Superior temporal gyrus (tissue), 1 donor: ENCODE measurements around the gene CCT8.

ENCODE experiments used
- DNase-seq: peaks from one replicate; pipeline ENCODE4 v3.0.0-alpha.2; 2016; ENCODE audit errors: extremely low spot score

Gene CCT8, protein sequence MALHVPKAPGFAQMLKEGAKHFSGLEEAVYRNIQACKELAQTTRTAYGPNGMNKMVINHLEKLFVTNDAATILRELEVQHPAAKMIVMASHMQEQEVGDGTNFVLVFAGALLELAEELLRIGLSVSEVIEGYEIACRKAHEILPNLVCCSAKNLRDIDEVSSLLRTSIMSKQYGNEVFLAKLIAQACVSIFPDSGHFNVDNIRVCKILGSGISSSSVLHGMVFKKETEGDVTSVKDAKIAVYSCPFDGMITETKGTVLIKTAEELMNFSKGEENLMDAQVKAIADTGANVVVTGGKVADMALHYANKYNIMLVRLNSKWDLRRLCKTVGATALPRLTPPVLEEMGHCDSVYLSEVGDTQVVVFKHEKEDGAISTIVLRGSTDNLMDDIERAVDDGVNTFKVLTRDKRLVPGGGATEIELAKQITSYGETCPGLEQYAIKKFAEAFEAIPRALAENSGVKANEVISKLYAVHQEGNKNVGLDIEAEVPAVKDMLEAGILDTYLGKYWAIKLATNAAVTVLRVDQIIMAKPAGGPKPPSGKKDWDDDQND

DNA sequence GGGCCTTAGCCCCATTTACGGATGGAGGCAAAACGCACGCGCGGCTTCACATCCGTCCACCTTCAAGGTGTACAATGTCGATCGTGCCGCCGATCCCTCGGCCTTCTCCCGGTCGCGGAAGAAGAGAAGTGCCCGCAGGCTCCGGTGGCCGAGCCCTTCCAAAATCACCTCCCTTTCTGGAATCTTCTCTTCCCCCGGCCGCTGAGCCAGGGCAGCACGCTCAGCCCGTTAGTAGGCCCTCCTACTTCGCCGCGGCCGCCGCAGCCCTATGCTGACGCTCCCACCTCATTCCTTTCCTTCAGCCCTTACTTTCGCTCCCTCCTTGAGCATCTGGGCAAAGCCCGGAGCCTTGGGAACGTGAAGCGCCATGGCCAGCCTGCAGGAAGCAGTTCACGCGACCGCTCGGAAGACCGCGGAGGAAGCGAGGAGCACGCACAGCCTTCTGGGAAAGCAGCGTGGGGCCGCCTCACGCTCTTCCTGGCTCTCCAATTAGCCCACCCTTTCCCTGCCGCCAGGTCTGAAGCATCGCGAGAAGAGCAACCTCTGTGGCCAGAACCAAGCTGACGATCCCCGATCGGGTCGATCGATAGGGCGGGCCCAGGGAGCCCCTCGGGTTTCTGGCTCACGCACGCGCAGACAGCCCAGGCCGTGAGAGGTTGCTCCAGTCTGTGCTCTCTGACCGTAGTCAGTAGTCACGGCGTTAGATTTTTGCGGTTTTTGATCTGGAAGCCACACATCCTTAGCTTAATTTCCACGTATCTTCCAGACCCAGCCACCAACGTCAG is at the start of gene CCT8:
Gene CCT8 (minus strand): TSS at position 427 of the 785 bp plus-strand sequence. CDS start 58 bp downstream, at position 369.
- peak; percentile 100 for DNase-seq

DNA sequence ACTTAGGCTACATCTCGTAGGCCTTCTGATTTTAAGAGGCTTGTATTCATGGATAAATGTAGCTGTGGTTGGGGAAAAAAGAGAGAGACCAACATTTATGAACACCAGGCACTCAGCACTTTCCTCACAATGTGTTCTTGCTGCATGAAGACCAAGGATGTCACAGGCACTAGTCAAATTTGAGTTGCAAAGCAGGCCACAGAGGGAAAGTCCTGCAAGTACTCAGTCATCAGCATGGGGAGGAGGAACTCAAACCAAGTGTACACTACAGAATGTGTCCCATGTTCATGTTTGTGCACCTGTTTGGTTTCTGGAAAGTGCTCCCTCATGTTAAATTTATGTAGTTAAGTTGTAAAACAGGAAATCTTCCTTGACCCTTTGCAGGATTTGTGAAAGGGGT is 48.3 kb upstream of the CCT8 start:
- no peak for DNase-seq

DNA sequence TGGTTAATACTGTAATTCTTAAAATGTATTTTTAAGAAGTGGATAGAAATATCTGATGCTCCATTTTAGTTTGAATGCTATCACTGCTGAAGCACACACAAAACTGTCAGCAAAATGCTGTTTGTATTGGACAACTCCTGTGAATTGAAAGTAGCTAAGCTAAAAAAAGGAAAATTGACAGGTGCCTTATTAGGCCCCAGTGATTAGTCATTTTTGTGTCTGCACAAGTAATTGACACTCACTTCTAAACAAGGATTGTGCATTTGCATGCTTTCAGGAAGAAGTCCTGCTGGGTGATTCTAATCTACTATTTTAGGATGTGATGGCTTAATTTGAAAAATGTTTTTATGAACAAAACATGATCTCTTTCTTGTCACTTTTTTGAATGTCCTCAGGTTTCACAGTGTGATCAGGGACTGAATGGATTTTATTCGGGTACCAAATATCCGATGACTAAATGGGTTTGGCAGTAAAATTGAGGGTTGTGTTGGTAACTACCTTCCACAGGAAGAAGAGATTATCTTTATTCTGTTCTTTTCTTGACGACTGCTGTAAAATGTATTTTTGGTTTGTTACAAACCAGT is 44.0 kb upstream of the CCT8 start:
- no peak for DNase-seq

DNA sequence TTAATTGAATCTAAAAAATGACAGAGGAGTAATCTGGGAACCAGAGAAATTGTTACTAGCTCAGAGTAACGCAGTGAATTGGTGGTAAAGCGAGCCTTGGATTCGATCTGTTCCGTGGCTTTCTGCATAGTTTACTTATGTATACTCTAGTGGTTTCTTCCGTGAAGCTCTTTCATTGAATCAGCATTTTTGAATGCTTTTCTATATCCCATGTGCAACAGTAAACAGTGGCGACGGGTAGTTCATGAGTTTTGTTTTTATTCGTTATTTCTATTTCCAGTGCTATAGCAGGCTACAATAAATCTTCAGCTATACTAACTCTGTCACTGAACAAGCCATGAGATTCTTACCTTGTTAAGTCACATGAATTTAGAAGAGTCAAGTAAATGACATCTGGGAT is 42.5 kb upstream of the CCT8 start:
- DNase-seq: no peak

DNA sequence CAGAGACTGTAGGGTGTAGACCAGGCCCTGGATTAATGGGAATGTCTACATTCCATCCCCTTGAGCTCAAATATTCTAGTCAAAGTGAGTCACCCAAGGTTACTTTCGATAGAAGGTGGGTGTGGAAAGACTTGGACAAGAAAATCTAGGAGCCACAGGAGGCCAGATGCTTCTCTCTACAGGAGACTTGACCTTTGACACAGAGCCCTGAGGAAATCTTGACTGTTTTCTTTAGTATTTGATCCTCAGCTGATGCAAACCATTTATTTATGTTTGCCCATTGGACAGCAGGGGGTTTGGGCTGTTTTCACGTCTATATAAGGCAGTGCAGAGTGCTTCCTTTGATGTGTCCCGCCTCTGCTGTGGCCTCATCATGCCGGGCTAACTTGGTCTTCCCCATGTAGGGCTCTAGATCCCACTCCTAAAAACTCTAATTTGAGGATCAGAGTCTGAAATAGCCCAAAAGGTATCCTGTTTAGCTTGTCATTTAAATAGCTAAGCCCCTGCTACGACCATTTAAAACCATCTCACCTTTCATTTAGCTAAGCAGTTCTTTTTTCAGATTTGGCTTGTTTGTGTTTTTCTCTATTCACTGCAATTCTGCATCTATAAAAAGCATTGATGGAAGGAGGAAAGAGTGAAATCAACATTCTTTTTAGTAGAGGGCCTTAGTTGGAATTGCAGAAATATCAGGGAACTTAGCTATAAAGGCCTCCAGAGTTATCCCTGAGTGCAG is 41.5 kb upstream of the CCT8 start:
- no peak for DNase-seq

DNA sequence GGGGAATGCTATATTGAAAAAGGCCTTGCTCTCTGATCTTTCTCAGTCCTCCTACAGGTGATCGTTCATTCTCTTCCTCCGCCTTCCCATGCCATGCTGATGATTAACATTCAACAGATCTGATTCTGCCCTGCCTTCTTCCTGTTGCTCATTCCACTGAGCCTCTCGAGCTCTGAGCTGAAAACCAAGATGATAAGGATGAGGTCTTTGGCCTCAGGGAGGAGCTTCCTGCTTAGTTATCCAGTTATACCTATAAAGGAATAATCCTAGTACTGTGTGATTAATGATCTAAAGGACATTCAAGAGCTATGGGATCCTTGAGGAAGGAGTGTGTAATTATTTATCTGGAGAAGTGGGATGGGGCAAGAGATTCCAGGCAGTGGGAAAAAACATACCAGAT is 31.8 kb upstream of the CCT8 start:
- no peak for DNase-seq

DNA sequence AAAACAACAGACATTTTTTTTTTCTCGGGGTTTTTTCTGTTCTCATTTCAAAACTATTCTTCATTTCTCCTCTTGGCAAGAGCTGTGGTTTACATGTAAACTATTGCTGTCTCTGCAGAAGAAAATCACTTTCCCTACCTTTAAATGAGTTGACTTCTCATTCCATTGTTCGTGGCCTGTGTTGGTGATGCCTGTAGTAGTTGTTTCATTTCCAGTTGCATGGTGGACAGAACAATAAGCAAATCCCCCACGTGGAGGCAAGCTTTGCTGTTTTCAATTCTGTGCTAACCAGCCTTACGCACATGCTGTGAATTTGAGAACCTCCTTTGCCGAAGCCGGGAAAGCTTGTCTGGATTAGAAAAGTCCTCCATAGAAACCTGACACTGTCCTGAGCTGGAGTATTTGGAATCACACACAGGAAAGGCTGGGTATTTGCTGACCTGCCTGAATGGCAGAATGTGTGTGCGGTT is 30.8 kb upstream of the CCT8 start:
- no peak for DNase-seq

DNA sequence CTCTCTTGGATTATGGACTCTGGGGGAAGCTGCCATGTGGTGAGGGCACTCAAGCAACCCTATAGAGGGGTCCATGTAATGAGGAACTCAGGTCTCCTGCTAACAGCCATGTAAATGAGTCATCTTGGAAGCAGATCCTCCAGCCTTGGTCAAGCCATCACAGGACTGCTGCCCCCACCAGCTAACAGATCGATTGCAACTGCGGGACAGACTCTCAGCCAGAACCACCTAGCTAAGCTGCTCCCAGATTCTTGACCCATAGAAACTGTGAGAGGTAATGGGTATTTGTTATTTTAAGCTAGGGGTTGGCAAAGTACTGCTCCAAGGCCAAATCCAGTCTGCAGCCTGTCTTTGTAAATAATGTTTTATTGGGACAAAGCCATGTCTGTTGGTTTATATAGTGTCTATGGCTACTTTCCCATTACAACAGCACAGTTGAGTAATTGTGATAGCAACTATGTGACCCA is 29.4 kb upstream of the CCT8 start:
- DNase-seq: no peak

DNA sequence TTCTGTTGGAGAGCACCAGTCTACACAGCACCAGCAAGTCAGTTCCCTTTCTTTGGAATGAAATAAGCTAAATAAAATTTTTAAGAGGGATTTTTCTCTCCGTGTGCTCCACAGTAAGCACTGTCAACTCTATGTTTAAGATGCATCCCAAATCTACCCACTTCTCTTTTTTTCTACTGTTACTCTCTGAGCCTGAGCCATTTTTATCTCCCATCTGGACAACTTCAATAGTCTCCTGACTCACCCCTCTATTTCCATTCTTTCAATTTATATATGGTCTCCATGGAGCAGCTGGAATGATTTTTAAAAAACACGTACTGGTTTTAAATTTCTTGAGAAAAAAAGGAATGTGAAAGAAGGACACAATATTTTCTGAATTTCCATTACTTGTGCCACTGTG is 24.7 kb upstream of the CCT8 start:
- peak; percentile 56 for DNase-seq

DNA sequence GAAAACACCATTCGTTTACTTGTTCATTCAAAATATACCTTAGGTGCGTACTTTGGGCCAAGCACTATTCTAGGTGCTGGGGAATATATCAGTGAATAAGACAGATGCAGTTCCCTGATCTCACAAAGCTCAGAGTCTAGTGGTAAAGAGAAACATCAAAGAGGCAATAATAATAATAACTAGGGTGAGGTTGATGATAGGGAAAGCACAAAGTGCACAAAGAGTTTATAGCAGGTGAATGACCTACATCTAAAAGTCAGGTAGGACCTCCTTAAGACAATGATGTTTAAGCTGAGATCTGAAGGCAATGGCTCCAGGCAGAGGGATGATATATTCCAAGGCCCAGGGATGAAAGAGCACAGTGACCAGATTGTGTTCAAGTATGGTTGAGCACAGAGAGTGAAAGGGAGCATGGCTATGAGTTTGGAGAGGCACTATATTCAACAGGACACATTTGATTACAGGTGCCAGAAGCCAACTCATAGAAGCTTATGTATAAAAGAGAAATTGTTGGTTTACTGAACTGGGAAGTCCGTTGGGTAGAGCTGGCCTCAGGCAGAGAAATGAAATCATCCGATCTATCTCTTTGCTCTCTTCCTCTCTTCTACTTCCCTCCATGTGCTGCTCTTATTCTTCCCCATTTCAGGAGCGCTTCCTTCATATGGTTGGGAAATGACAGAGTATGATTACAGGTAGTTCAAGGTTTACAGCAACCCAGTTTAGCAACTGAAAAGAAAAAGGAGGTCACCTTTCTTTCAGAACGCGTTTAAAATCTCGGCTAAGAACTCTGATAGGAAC is 23.0 kb upstream of the CCT8 start:
- no peak for DNase-seq

DNA sequence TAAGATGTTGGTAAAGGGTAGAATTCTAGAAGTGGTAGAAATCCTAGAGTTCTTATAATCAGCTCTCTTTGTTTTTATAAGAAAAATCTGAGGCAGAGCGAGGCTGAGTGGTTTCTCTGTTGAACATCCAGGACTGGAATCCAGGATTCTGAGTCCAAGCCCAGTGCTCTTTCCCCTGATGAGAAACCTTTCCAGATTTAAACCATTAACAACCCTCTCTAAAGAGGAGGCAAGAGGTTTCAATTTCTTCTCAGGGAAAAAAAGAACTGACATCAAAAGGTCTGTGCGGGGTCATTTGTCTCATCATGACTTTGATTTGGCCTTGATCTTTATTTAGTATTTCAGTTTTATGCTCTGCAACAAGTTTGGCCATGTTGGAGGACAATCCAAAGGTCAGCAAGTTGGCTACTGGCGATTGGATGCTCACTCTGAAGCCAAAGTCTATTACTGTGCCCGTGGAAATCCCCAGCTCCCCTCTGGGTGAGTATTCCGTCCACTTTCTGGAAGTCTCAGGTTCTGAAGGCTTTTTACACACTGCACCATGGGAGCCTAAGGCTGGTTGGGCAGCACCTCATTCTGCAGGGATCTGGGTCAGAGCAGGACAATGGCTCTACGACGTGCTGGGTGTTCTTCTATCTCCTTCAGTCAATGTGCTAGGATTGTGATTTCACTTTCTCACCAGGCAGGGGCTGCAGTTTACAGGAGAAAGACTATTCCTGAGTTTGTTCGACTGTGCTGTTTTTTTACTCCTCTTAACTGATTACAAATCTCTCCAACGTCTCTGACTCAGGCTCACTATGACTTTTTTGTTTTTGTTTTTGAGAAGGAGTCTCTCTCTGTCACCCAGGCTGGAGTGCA is 18.9 kb upstream of the CCT8 start:
- no peak for DNase-seq

DNA sequence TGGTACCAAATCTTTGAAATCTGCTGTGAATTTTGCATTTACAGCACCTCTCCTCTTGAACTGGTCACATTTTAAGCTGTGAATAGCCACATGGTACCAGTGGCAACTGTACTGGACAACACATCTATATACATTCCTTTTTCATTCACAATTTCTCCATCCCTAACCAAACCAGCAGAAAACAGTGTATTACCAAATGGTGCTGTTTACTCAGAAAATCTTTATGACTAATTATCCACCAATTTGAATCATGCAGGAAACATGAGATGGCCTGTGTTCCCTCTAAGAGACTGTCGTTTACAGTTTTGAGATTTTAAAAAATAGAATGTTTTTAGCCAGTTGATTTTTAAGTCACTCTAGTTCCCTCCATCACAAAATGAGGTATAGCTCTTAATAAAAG is 17.6 kb upstream of the CCT8 start:
- DNase-seq: no peak

DNA sequence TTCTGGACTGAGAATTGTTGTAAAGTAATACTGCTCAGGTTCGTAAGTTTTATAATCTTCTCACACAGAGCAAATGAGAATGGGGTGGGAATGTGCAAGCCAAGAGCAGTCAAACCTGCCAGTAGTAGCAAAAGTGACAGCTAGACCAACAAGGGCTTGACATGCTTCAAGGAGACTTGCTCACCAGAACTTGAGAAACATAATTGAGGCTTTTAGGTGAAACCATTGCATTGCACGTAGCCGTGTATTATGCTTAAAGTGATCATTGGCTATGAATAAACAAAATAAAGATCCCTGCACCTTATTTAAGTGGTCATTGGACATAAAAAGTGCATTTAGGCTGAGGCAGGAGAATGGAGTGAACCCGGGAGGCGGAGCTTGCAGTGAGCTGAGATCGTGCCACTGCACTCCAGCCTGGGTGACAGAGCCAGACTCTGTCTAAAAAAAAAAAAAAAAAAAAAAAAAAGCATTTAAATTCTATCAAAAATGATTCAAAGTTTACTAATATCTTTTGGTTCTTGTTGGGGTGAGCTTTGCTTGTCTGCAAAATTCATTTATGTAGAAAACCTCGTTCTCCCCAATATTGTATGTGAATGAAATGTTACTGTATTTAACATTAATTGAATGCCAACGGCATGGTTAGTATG is 11.8 kb upstream of the CCT8 start:
- no peak for DNase-seq

DNA sequence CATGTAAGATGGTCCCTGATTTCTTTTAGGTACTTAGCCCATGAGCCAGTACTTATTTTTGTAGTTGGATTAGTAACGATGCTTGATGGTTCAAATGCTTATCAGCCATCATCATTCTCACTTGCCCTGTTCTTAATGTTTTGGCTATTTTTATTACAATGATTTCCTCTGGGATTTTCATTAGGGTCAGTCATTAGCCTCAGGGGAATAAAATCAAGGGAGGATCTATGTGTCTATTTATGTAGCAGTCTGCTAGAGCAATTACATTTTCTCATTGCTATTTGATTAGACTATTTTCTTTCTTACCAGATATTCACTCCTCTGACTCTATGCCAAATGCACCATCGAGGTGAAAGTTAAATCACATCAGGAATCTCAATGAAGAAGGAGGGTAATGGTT is 10.9 kb upstream of the CCT8 start:
- DNase-seq: no peak

DNA sequence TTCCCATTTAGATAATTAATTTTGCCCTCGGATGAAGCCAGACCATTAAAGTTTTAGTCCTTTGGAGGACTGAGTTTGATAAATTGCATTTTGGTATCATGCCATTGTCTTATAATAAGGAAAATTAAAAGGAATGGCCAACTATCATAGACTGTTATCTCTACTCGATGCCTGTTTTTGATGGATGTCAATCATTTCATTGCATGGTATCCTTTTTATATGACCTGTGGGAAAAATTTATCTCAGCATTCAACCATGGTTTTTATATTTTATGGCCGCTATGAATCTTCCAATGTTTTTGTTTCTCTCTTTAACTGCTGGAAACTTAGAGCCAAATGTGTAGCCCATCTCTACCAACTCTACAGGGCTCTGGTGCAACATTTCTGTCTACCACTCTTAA is 9.9 kb upstream of the CCT8 start:
- DNase-seq: no peak

DNA sequence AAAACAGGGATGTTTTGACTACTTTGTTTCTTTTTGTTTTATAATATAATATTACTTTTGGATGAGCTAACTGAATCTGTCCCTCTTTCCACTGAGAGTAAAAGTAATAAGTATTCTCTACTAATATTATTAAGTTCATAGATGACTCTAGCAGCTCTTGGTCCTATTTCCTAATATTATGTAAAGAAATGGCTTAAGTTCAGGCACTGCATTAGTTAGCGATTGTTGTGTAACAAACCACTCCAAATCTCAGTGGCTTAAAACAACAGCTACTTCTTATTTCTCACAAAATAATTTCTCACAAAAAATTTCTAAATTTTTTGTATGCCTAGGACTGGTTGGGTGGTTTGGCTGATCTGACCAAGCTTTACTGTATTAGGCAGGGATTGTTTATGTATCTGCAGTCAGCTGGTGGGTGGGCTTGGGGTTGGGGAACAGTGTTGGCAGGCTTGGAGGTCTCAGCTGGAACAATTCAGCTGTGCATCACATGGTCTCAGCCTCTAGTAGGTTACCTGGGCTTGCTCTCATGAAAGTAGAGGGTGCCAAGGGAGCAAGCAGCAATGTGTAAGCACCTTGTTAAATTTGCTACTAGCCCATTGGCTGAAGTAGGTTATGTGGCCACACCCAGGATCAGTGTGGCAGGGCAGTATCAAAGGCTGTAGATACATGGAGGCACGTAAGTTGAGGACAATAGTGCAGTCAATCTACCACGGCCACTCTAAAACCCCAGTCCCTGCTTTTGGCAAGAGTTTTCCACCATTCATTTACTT is 8.8 kb upstream of the CCT8 start:
- DNase-seq: no peak

DNA sequence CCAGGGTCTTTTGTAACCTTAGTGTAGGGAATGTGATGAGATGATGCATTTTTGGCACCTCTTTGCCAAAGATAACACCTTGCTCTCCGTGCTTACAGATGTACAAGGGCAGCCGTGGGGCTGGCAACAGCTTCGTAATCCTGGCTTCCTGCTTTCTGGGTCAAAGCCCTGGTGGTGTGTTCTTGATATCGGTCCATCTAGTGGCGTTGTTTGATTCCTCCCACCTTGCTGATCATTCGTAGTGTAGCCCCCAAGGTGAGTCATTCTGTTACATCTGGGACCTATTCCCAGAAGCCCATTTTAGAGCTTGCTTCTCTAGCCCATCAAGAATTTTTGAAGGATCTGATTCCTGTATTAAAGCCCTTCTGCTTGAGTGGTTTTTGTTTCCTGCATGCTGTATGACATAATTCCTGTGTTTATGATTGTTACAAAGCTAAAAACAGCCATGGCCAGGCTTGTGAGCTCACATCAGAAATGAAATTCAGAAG is 7.0 kb upstream of the CCT8 start:
- DNase-seq: no peak
